CD4-positive, CD25-positive, alpha-beta regulatory T cell (primary cell): ENCODE measurements around the gene FHL1. TPM values are rescaled to one million over a fixed set of nuclear protein-coding genes. Genes with fewer than 3 reads are reported as not detected.
"Not testable (repeated sequence)": the region's sequence is repeated elsewhere in the genome, so short reads cannot be mapped to it uniquely, and the experiment has no call there.

Experiments used
- ATAC-seq, 2 donors: fragments of 150-1000 bp; cut with Tn5 transposase; one replicate each; pipeline ENCODE4 v1.10.0; 2021; ENCODE audit warnings: low read depth in 2 of 2, moderate number of reproducible peaks in 2 of 2, moderate library complexity in 1 of 2
- DNase-seq, 3 donors: peaks; one replicate each; pipeline versions ENCODE4 v3.0.0 to v3.0.0-alpha.2; 2012 to 2022; ENCODE audit warnings: mixed read lengths in 1 of 3
- H3K27ac ChIP-seq: one replicate; pipeline ENCODE4 v1.7.0; 2013; ENCODE audit warnings: mild to moderate bottlenecking, low read length; ENCODE audit not compliant: insufficient read depth, poor library complexity, severe bottlenecking
- H3K27me3 ChIP-seq: one replicate; pipeline ENCODE4 v1.7.0; 2013; ENCODE audit warnings: low read length; ENCODE audit not compliant: control insufficient read depth, insufficient read depth
- H3K36me3 ChIP-seq: one replicate; pipeline ENCODE4 v1.7.0; 2013; ENCODE audit warnings: mild to moderate bottlenecking, low read length, moderate library complexity; ENCODE audit not compliant: control insufficient read depth, insufficient read depth
- H3K4me1 ChIP-seq: 2 replicates; pipeline ENCODE4 v1.7.0; 2013; ENCODE audit warnings: mild to moderate bottlenecking, low read length; ENCODE audit not compliant: insufficient read depth, control insufficient read depth, poor library complexity, severe bottlenecking
- H3K4me3 ChIP-seq: one replicate; pipeline ENCODE4 v1.7.0; 2013; ENCODE audit warnings: low read depth, mild to moderate bottlenecking, low read length, moderate library complexity
- H3K9me3 ChIP-seq, 2 experiments: 1 replicate in 1 of 2; 2 replicates in 1 of 2; pipeline ENCODE4 v1.7.0; 2013; ENCODE audit warnings: low read length in 2 of 2, mild to moderate bottlenecking in 1 of 2, moderate library complexity in 1 of 2; ENCODE audit not compliant: control insufficient read depth in 2 of 2
- H3K27ac Mint-ChIP-seq, 3 donors: one replicate each; pipeline ENCODE4 v1.8.0; 2020 to 2022; ENCODE audit warnings: mild to moderate bottlenecking in 3 of 3, mixed read lengths in 3 of 3, moderate library complexity in 2 of 3
- H3K27me3 Mint-ChIP-seq: one replicate; pipeline ENCODE4 v1.8.0; 2022; ENCODE audit warnings: mild to moderate bottlenecking, mixed read lengths
- H3K36me3 Mint-ChIP-seq: one replicate; pipeline ENCODE4 v1.8.0; 2020; ENCODE audit warnings: mixed read lengths
- H3K4me1 Mint-ChIP-seq, 4 donors: one replicate each; pipeline ENCODE4 v1.8.0; 2020 to 2022; ENCODE audit warnings: mixed read lengths in 4 of 4, mild to moderate bottlenecking in 1 of 4
- H3K4me3 Mint-ChIP-seq, 4 donors: one replicate each; pipeline ENCODE4 v1.8.0; 2020 to 2022; ENCODE audit warnings: mild to moderate bottlenecking in 4 of 4, mixed read lengths in 4 of 4, moderate library complexity in 3 of 4
- H3K9me3 Mint-ChIP-seq, 7 donors: one replicate each; pipeline ENCODE4 v1.8.0; 2020 to 2022; ENCODE audit warnings: mixed read lengths in 7 of 7, mild to moderate bottlenecking in 3 of 7, moderate library complexity in 2 of 7
- polyA plus RNA-seq, 4 donors: library from polyadenylated mRNA; unstranded; fragments of 300-500 nt; fragmentation: Illumina TruSeq; gene quantifications; one replicate each; pipeline ENCODE4 v1.2.3, GENCODE V29; 2021
- total RNA-seq: library from RNA; stranded (reverse); gene quantifications from one replicate; pipeline ENCODE4 v1.2.3, GENCODE V29; 2022

Gene FHL1
- 15.7 TPM for total RNA-seq
- 10 to 100 TPM in 3 of 4 donors, 1 to 10 TPM in 1; 3.8 to 24.5 (median 17.3) TPM for polyA plus RNA-seq

DNA sequence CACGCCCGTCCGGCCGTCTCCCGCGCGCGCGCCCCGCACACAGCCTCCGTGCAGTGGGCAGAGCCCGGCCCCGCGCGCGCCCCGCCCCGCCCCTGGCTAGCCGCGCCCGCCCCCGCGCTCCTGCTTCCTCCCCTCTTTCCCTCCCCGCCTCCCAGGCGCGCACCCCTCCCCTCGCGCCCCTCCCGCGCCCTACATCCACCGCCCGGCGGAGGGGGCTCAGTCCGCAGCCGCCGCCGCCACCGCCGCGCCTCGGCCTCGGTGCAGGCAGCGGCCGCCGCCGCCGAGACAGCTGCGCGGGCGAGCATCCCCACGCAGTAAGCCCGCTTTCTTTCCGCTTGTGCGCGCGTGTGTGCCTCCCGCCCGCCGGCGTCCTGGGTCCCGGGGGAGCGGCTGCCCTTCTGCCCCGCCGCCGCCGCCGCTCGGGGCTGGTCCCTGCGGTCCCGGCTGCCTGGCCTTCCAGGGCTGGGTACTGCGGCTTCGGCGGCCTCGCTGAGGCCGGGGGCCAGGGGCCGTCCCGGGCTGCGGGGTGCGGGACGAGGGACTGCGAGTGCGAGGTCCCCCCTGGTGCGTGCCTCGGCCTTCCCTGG lies at the start of gene FHL1:
TSS of gene FHL1 (plus strand) at position 219 of the 587 bp plus-strand sequence.
- Mint-ChIP-seq H3K9me3 (peaks cover 0 to 2% (median 0%) of the 10 kb centered on the region in 7 donors), H3K4me1 (peaks cover 0 to 42% (median 17%) of the 10 kb centered on the region in 4 donors), H3K27me3 (peaks cover 17% of the 10 kb centered on the region), H3K27ac (peak within 1 kb of the TSS; percentile 82 to 89 (median 84)), H3K36me3 (no peaks in the 10 kb centered on the region), H3K4me3 (peak within 1 kb of the TSS; percentile 83 to 90 (median 88))
- H3K36me3 ChIP-seq, result no peaks in the 10 kb centered on the region
- DNase-seq (peak; percentile 37 to 53 (median 44)), ATAC-seq (peak; percentile 66 to 69)
- H3K9me3 ChIP-seq, result no peaks in the 10 kb centered on the region
- peak within 1 kb of the TSS; percentile 53 for H3K4me3 ChIP-seq
- peaks cover 12% of the 10 kb centered on the region for H3K4me1 ChIP-seq
- peaks cover 4% of the 10 kb centered on the region for H3K27me3 ChIP-seq
- H3K27ac ChIP-seq, result no peak within 1 kb of the TSS

- no peak overlapping the region for H3K27ac Mint-ChIP-seq
- no peak for DNase-seq
These were observed 49.2 kb upstream of the FHL1 start for GRCh38 chrX:136097871-136098805.

GRCh38 chrX:136104936-136105335 lies 42.4 kb upstream of the FHL1 start:
- H3K4me1 Mint-ChIP-seq, result no peaks in the 10 kb centered on the region
- Histone ChIP-seq H3K9me3 (no peaks in the 10 kb centered on the region), H3K4me3 (no peak overlapping the region), H3K4me1 (no peaks in the 10 kb centered on the region), H3K36me3 (no peaks in the 10 kb centered on the region), H3K27ac (no peak overlapping the region), H3K27me3 (no peaks in the 10 kb centered on the region)
- H3K27me3 Mint-ChIP-seq, result peaks cover 10% of the 10 kb centered on the region
- H3K27ac Mint-ChIP-seq, result no peak overlapping the region
- peaks cover 0 to 3% (median 0%) of the 10 kb centered on the region in 7 donors for H3K9me3 Mint-ChIP-seq
- ATAC-seq (no peak), DNase-seq (no peak)
- no peaks in the 10 kb centered on the region for H3K36me3 Mint-ChIP-seq
- H3K4me3 Mint-ChIP-seq, result no peak overlapping the region

More at GRCh38 chrX:136097871-136098805, 49.2 kb upstream of the FHL1 start:
- Mint-ChIP-seq H3K27me3 (peaks cover 5% of the 10 kb centered on the region), H3K4me3 (no peak overlapping the region), H3K4me1 (no peaks in the 10 kb centered on the region), H3K36me3 (no peaks in the 10 kb centered on the region), H3K9me3 (peaks cover 0 to 2% (median 0%) of the 10 kb centered on the region in 7 donors)
- Histone ChIP-seq H3K27ac (no peak overlapping the region), H3K4me3 (no peak overlapping the region), H3K36me3 (no peaks in the 10 kb centered on the region), H3K9me3 (no peaks in the 10 kb centered on the region), H3K27me3 (no peaks in the 10 kb centered on the region), H3K4me1 (no peaks in the 10 kb centered on the region)
- ATAC-seq, result no peak

DNA sequence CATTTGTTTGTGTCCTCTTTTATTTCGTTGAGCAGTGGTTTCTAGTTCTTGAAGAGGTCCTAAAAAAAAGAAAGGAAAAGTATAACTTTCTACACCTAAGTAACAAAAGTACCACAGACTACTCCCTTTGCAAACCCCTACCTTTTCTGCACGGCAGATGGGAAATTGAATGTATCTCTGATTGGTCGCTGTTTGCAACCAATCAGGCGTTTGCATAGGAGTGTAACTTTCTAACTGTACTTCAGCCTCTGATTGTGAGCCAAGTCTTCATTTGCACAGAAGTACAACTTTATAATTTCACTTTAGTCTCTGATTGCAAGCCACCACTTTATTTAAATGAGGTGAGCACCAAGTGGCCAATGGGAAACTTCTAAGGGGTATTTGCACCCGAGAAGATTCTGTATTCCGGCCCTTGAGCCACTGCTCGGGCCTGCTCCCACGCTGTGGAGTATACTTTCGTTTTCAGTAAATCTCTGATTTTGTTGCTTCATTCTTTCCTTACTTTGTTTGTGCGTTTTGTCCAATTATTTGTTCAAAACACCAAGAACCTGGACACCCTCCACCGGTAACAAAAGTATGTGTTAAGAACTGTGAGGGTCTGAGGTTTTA lies 40.3 kb upstream of the FHL1 start:
- no peak for DNase-seq
- no peak overlapping the region for H3K4me3 ChIP-seq
- H3K4me3 Mint-ChIP-seq, result no peak overlapping the region
- no peaks in the 10 kb centered on the region for H3K36me3 ChIP-seq
- H3K9me3 Mint-ChIP-seq, result peaks cover 0 to 3% (median 0%) of the 10 kb centered on the region in 7 donors
- H3K36me3 Mint-ChIP-seq, result no peaks in the 10 kb centered on the region
- no peak for ATAC-seq
- no peak overlapping the region for H3K27ac ChIP-seq
- H3K4me1 Mint-ChIP-seq, result no peaks in the 10 kb centered on the region
- H3K27me3 Mint-ChIP-seq, result peaks cover 8% of the 10 kb centered on the region
- H3K27me3 ChIP-seq, result no peaks in the 10 kb centered on the region
- H3K27ac Mint-ChIP-seq, result no peak overlapping the region
- no peaks in the 10 kb centered on the region for H3K4me1 ChIP-seq
- H3K9me3 ChIP-seq, result no peaks in the 10 kb centered on the region

- not testable (repeated sequence) for H3K27ac Mint-ChIP-seq, H3K9me3 Mint-ChIP-seq, DNase-seq, H3K4me3 ChIP-seq, H3K36me3 Mint-ChIP-seq, H3K27ac ChIP-seq, H3K4me1 ChIP-seq, H3K9me3 ChIP-seq, H3K4me1 Mint-ChIP-seq, H3K27me3 ChIP-seq, H3K4me3 Mint-ChIP-seq, ATAC-seq, H3K36me3 ChIP-seq, H3K27me3 Mint-ChIP-seq
These were observed 38.4 kb upstream of the FHL1 start for GRCh38 chrX:136108905-136109304.

GRCh38 chrX:136112286-136112685 lies 35.0 kb upstream of the FHL1 start:
- no peak for ATAC-seq
- no peak overlapping the region for H3K4me3 ChIP-seq
- H3K36me3 ChIP-seq, result no peaks in the 10 kb centered on the region
- H3K9me3 Mint-ChIP-seq, result peaks cover 0 to 4% (median 0%) of the 10 kb centered on the region in 7 donors
- H3K27me3 Mint-ChIP-seq, result peaks cover 4% of the 10 kb centered on the region
- no peaks in the 10 kb centered on the region for H3K4me1 ChIP-seq
- no peaks in the 10 kb centered on the region for H3K4me1 Mint-ChIP-seq
- no peak overlapping the region for H3K27ac Mint-ChIP-seq
- DNase-seq, result no peak
- no peaks in the 10 kb centered on the region for H3K27me3 ChIP-seq
- no peak overlapping the region for H3K4me3 Mint-ChIP-seq
- H3K36me3 Mint-ChIP-seq, result no peaks in the 10 kb centered on the region
- no peak overlapping the region for H3K27ac ChIP-seq
- H3K9me3 ChIP-seq, result no peaks in the 10 kb centered on the region

- DNase-seq (no peak), ATAC-seq (no peak)
- H3K27me3 Mint-ChIP-seq, result peaks cover 4% of the 10 kb centered on the region
- Histone ChIP-seq H3K9me3 (no peaks in the 10 kb centered on the region), H3K27me3 (no peaks in the 10 kb centered on the region), H3K27ac (no peak overlapping the region), H3K4me1 (no peaks in the 10 kb centered on the region), H3K36me3 (no peaks in the 10 kb centered on the region), H3K4me3 (no peak overlapping the region)
- H3K27ac Mint-ChIP-seq, result no peak overlapping the region
- no peaks in the 10 kb centered on the region for H3K4me1 Mint-ChIP-seq
- H3K36me3 Mint-ChIP-seq, result no peaks in the 10 kb centered on the region
- H3K4me3 Mint-ChIP-seq, result no peak overlapping the region
- H3K9me3 Mint-ChIP-seq, result peaks cover 0 to 4% (median 0%) of the 10 kb centered on the region in 7 donors
These were observed 34.6 kb upstream of the FHL1 start for GRCh38 chrX:136112778-136113177.
